WERI-Rb-1 (cell line): ENCODE data around the gene MMP23B.
"Not testable (repeated sequence)": the region's sequence is repeated elsewhere in the genome, so short reads cannot be mapped to it uniquely, and the experiment has no call there.

Experiments
- DNase-seq: peaks from one replicate; pipeline ENCODE4 v3.0.0-alpha.2; 2020
- H3K27ac ChIP-seq: fragments of 250-450 bp; sonication (Bioruptor Pico); 2 replicates; pipeline ENCODE4 v1.5.1; 2020; ENCODE audit warnings: mild to moderate bottlenecking, moderate library complexity
- H3K27me3 ChIP-seq: fragments of 250-450 bp; sonication (Bioruptor Pico); 2 replicates; pipeline ENCODE4 v1.5.1; 2021; ENCODE audit warnings: mild to moderate bottlenecking, low read depth, moderate library complexity; ENCODE audit not compliant: insufficient read depth, severe bottlenecking
- H3K36me3 ChIP-seq: fragments of 250-450 bp; sonication (Bioruptor Pico); 2 replicates; pipeline ENCODE4 v1.5.1; 2020; ENCODE audit warnings: mild to moderate bottlenecking, moderate library complexity
- H3K4me3 ChIP-seq: 2 replicates; pipeline ENCODE4 v1.5.1; 2011; ENCODE audit warnings: low read depth, mild to moderate bottlenecking, control low read depth, low read length
- H3K9me3 ChIP-seq: fragments of 250-450 bp; sonication (Bioruptor Pico); 2 replicates; pipeline ENCODE4 v1.5.1; 2021; ENCODE audit warnings: mild to moderate bottlenecking, moderate library complexity; ENCODE audit not compliant: severe bottlenecking
- CTCF ChIP-seq: IDR thresholded peaks from 2 replicates; pipeline ENCODE4 v1.5.1; 2011; ENCODE audit warnings: low read depth, mild to moderate bottlenecking, control low read depth, inconsistent platforms, low read length

Gene MMP23B

GRCh38 chr1:1630965-1631781, 800 bp upstream of the MMP23B start:
- H3K27ac ChIP-seq = no peak overlapping the region
- H3K36me3 ChIP-seq = no peaks in the 10 kb centered on the region
- no peaks in the 10 kb centered on the region for H3K9me3 ChIP-seq
- no peak for DNase-seq
- no peak for TF ChIP-seq CTCF
- no peaks in the 10 kb centered on the region for H3K27me3 ChIP-seq
- H3K4me3 ChIP-seq = no peak overlapping the region

- H3K27ac ChIP-seq, H3K9me3 ChIP-seq, H3K36me3 ChIP-seq, H3K4me3 ChIP-seq, DNase-seq, H3K27me3 ChIP-seq: not testable (repeated sequence)
These were observed 1.4 kb downstream of the MMP23B start for GRCh38 chr1:1633409-1633808.

GRCh38 chr1:1634613-1635012, 2.6 kb downstream of the MMP23B start:
- H3K27me3 ChIP-seq, DNase-seq, H3K36me3 ChIP-seq, H3K4me3 ChIP-seq, H3K9me3 ChIP-seq, H3K27ac ChIP-seq: not testable (repeated sequence)

- H3K27ac ChIP-seq, H3K27me3 ChIP-seq, H3K36me3 ChIP-seq, DNase-seq, H3K9me3 ChIP-seq, H3K4me3 ChIP-seq: not testable (repeated sequence)
These were observed 4.9 kb downstream of the MMP23B start for GRCh38 chr1:1636621-1637478.

GRCh38 chr1:1637479-1637875, 5.5 kb downstream of the MMP23B start:
- not testable (repeated sequence) for H3K27me3 ChIP-seq, H3K27ac ChIP-seq, H3K9me3 ChIP-seq, DNase-seq, H3K36me3 ChIP-seq, H3K4me3 ChIP-seq

- not testable (repeated sequence) for H3K4me3 ChIP-seq, H3K36me3 ChIP-seq, H3K9me3 ChIP-seq, H3K27ac ChIP-seq, H3K27me3 ChIP-seq, DNase-seq
These were observed 6.6 kb downstream of the MMP23B start for GRCh38 chr1:1638528-1638927.

GRCh38 chr1:1639368-1639767, 7.4 kb downstream of the MMP23B start:
- H3K4me3 ChIP-seq, DNase-seq, H3K36me3 ChIP-seq, H3K9me3 ChIP-seq, H3K27ac ChIP-seq, H3K27me3 ChIP-seq: not testable (repeated sequence)

GRCh38 chr1:1640081-1640480, 8.1 kb downstream of the MMP23B start:
- H3K27ac ChIP-seq, H3K9me3 ChIP-seq: not testable (repeated sequence)

GRCh38 chr1:1640711-1641461, 8.9 kb downstream of the MMP23B start:
- H3K9me3 ChIP-seq, DNase-seq, H3K4me3 ChIP-seq, H3K36me3 ChIP-seq, H3K27ac ChIP-seq, H3K27me3 ChIP-seq: not testable (repeated sequence)

More at GRCh38 chr1:1640081-1640480, 8.1 kb downstream of the MMP23B start:
- H3K4me3 ChIP-seq, H3K27me3 ChIP-seq, DNase-seq, H3K36me3 ChIP-seq: not testable (repeated sequence)

- H3K27me3 ChIP-seq, H3K27ac ChIP-seq, H3K36me3 ChIP-seq, H3K4me3 ChIP-seq, DNase-seq, H3K9me3 ChIP-seq: not testable (repeated sequence)
These were observed 14.4 kb downstream of the MMP23B start for GRCh38 chr1:1646326-1646725.

GRCh38 chr1:1647567-1648241, 15.7 kb downstream of the MMP23B start:
- DNase-seq, H3K36me3 ChIP-seq, H3K27ac ChIP-seq, H3K9me3 ChIP-seq, H3K27me3 ChIP-seq, H3K4me3 ChIP-seq: not testable (repeated sequence)

- not testable (repeated sequence) for H3K27me3 ChIP-seq, DNase-seq, H3K9me3 ChIP-seq, H3K27ac ChIP-seq, H3K4me3 ChIP-seq
- H3K36me3 ChIP-seq = peaks cover 15% of the 10 kb centered on the region
These were observed 16.3 kb downstream of the MMP23B start for GRCh38 chr1:1648265-1648664.
